Keratinocyte (primary cell): ENCODE results near the gene PER1. TPM values are rescaled to one million over a fixed set of nuclear protein-coding genes. Genes with fewer than 3 reads are reported as not detected.

Source experiments
- DNase-seq: peaks from one replicate; pipeline ENCODE4 v3.0.0-alpha.2; 2011; ENCODE audit warnings: low read depth, missing footprints, low spot score
- FAIRE-seq: peaks from 2 replicates; lab custom pipeline; 2011; peaks lifted over from hg19 to GRCh38; lab: Jason Lieb, UNC
- H2AFZ ChIP-seq: 2 replicates; pipeline ENCODE4 v1.6.0; 2012; ENCODE audit warnings: low read length, control low read depth, inconsistent platforms; ENCODE audit not compliant: control insufficient read depth
- H3K27ac ChIP-seq: 2 replicates; pipeline ENCODE4 v1.5.1; 2011; ENCODE audit warnings: low read length; ENCODE audit not compliant: control insufficient read depth, insufficient read depth
- H3K27me3 ChIP-seq: 3 replicates; pipeline ENCODE4 v1.6.0; 2011; ENCODE audit warnings: low read length; ENCODE audit not compliant: control insufficient read depth, insufficient read depth; ENCODE audit errors: extremely low read depth
- H3K36me3 ChIP-seq, 2 experiments: 2 replicates in 1 of 2; 3 replicates in 1 of 2; pipeline ENCODE4 v1.5.1; 2011; ENCODE audit warnings: low read length in 2 of 2, mild to moderate bottlenecking in 1 of 2; ENCODE audit not compliant: control insufficient read depth in 2 of 2, insufficient read depth in 2 of 2; ENCODE audit errors: extremely low read depth in 1 of 2
- H3K4me1 ChIP-seq: 3 replicates; pipeline ENCODE4 v1.5.1; 2011; ENCODE audit warnings: low read length; ENCODE audit not compliant: control insufficient read depth, insufficient read depth; ENCODE audit errors: extremely low read depth
- H3K4me2 ChIP-seq: 3 replicates; pipeline ENCODE4 v1.6.0; 2011; ENCODE audit warnings: low read depth, low read length; ENCODE audit not compliant: control insufficient read depth, insufficient read depth; ENCODE audit errors: extremely low read depth
- H3K4me3 ChIP-seq, 3 experiments: fragments of 200-600 bp in 1 of 3; sonication (generic) in 1 of 3; 2 replicates in 2 of 3; 3 replicates in 1 of 3; pipeline ENCODE4 v1.5.1; 2011 to 2016; ENCODE audit warnings: low read length in 3 of 3, mild to moderate bottlenecking in 3 of 3, control low read depth in 2 of 3, inconsistent platforms in 1 of 3, low read depth in 1 of 3, mixed read lengths in 1 of 3, mixed run types in 1 of 3, moderate library complexity in 1 of 3; ENCODE audit not compliant: control insufficient read depth in 2 of 3, insufficient read depth in 2 of 3; ENCODE audit errors: extremely low read depth in 1 of 3
- H3K79me2 ChIP-seq: 2 replicates; pipeline ENCODE4 v1.6.0; 2012; ENCODE audit warnings: low read length; ENCODE audit not compliant: control insufficient read depth, insufficient read depth
- H3K9ac ChIP-seq: 3 replicates; pipeline ENCODE4 v1.6.0; 2011; ENCODE audit warnings: low read length; ENCODE audit not compliant: control insufficient read depth, insufficient read depth; ENCODE audit errors: extremely low read depth
- H3K9me1 ChIP-seq: 3 replicates; pipeline ENCODE4 v1.6.0; 2011; ENCODE audit warnings: low read length; ENCODE audit not compliant: control insufficient read depth, insufficient read depth; ENCODE audit errors: extremely low read depth
- H3K9me3 ChIP-seq: 2 replicates; pipeline ENCODE4 v1.5.1; 2012; ENCODE audit warnings: low read depth, low read length; ENCODE audit not compliant: control insufficient read depth
- H4K20me1 ChIP-seq: 3 replicates; pipeline ENCODE4 v1.6.0; 2011; ENCODE audit warnings: low read length; ENCODE audit not compliant: control insufficient read depth, insufficient read depth; ENCODE audit errors: extremely low read depth
- EZH2 ChIP-seq: IDR thresholded peaks from one replicate; pipeline ENCODE4 v1.6.1; 2012; ENCODE audit warnings: inconsistent platforms, mild to moderate bottlenecking, low read length, moderate library complexity
- dilution Hi-C: fragments of 300-500 bp; cut with MboI; formaldehyde crosslinking; loops from one replicate; pipeline ENCODE4 v1.7.0; 2020; ENCODE audit warnings: low sequenced_read_pairs; ENCODE audit not compliant: extremely low pct_ligation_motif_present
- polyA plus RNA-seq, 5 experiments: library from polyadenylated mRNA; depleted of rRNA in 3 of 5; stranded (reverse) in 3 of 5; stranded (forward) in 1 of 5; unstranded in 1 of 5; fragments of >200 nt; gene quantifications; 1 replicate in 1 of 5; 2 replicates in 3 of 5; 3 replicates in 1 of 5; pipeline versions ENCODE4 v1.2.1 to v1.2.3, GENCODE V29; 2011 to 2012; ENCODE audit warnings: missing spikeins in 2 of 5, low read depth in 1 of 5, low replicate concordance in 1 of 5
- TF ChIP-seq, protein P1 (sequence below), 3 experiments: IDR thresholded peaks in 1 of 3; conservative IDR thresholded peaks in 1 of 3; optimal IDR thresholded peaks in 1 of 3; 2 replicates in 2 of 3; 3 replicates in 1 of 3; pipeline versions ENCODE3 to v1.5.1; 2011; ENCODE audit warnings: low read length in 3 of 3, mild to moderate bottlenecking in 3 of 3, moderate library complexity in 2 of 3, control low read depth in 1 of 3, inconsistent platforms in 1 of 3; ENCODE audit not compliant: insufficient read depth in 2 of 3; ENCODE audit errors: extremely low read depth in 1 of 3

The PER1 gene
- polyA plus RNA-seq, 1 donor (not counting 4 experiments of a cell fraction or from before 2014, with no cell fraction given): 15.1 TPM

DNA sequence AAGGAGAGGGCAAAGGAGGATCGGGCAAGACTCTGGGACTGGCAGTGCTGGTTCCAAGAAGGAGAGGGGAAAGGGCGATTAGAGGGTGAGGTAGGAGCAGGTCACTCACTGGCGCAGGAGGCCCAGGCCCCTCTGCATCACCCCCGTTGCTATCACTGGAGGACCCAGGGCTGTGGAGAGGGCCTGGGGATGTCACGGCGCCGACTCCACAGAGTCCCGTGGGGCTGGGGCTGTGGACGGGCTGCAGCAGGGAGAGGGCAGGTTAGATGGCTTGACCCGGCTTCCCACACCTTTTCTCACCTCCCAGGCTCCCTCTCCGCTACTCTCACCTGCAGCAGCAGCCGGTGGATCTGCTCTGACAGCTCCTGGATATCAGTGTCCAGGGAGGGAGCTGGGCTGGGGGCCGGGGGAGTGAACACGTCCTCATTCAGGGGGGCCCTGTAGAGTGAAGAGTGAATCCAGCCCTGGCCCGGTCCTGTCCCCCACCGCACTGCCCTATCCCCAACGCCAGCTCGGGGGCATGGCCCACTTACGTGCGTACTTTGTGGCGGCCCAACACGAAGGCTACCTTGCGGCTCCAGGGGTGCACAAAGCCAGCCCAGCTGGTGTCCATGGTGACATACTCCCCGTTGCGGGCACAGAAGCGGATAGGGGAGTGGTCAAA is 4.9 kb downstream of the PER1 start:
- DNase-seq: no peak
- H3K9ac ChIP-seq: no peak overlapping the region
- H3K4me3 ChIP-seq: no peak overlapping the region

DNA sequence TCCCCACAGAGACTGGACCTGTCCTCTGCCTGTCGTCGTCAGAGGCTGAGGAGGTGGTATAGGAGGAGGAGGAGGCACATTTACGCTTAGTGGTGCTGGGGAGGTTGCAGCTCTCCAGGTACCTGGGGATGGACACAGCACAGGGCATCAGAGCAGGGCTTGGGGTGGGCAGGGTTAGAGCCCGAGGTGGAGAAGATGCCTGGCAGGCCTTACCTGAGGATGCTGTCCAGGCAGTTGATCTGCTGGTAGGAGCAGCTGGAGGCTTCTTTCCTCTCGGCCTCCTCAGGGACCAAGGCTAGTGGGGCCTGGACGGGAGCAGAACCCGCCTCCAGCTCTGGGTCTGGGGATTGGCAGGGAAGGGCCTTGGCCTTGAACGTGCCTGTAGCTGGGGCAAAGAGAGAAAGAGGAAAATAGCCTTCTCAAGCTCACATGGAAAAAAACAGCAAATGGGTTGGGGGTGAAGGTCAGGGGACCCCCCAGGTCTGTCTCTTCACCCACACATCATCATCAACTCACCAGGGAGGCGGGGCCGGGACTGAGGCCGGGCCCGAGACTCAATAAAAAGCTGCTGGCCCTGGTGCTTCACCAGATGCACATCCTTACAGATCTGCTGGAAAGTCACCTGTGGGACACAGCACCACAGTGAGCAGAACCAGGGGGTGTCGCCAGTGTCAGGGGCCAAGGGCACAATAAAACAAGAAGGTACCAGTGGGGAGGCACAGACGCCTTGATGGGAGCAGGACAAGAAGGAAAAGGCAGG is 5.6 kb downstream of the PER1 start:
- dilution Hi-C loops: no loop called here
- no peak overlapping the region for H2AFZ ChIP-seq
- peaks cover 22% of the 10 kb centered on the region for H3K79me2 ChIP-seq
- DNase-seq: no peak
- peaks cover 66 to 75% of the 10 kb centered on the region in 2 experiments for H3K36me3 ChIP-seq
- H3K4me2 ChIP-seq: no peak overlapping the region
- TF ChIP-seq EZH2: no peak
- TF ChIP-seq, protein P1, sequence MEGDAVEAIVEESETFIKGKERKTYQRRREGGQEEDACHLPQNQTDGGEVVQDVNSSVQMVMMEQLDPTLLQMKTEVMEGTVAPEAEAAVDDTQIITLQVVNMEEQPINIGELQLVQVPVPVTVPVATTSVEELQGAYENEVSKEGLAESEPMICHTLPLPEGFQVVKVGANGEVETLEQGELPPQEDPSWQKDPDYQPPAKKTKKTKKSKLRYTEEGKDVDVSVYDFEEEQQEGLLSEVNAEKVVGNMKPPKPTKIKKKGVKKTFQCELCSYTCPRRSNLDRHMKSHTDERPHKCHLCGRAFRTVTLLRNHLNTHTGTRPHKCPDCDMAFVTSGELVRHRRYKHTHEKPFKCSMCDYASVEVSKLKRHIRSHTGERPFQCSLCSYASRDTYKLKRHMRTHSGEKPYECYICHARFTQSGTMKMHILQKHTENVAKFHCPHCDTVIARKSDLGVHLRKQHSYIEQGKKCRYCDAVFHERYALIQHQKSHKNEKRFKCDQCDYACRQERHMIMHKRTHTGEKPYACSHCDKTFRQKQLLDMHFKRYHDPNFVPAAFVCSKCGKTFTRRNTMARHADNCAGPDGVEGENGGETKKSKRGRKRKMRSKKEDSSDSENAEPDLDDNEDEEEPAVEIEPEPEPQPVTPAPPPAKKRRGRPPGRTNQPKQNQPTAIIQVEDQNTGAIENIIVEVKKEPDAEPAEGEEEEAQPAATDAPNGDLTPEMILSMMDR (optimal IDR thresholded peaks at IDR 0.05 in 1 of 3, IDR thresholded peaks at IDR 0.05 in 1 of 3, conservative IDR thresholded peaks at IDR 0.05 in 1 of 3; ENCODE audit: extremely low read depth in 1 of 3, insufficient read depth in 2 of 3, low read length in 3 of 3): no peak
- peaks cover 4% of the 10 kb centered on the region for H3K9me1 ChIP-seq
- no peak overlapping the region for H3K27ac ChIP-seq
- no peak for FAIRE-seq
- peaks cover 17% of the 10 kb centered on the region for H4K20me1 ChIP-seq
- no peak overlapping the region for H3K9ac ChIP-seq
- H3K9me3 ChIP-seq: no peaks in the 10 kb centered on the region
- no peaks in the 10 kb centered on the region for H3K27me3 ChIP-seq
- no peak overlapping the region for H3K4me3 ChIP-seq
- H3K4me1 ChIP-seq: peaks cover 9% of the 10 kb centered on the region

More for the DNA sequence above, 4.9 kb downstream of the PER1 start:
- Histone ChIP-seq H3K36me3 (peaks cover 63 to 72% of the 10 kb centered on the region in 2 experiments), H3K4me2 (no peak overlapping the region), H3K9me3 (no peaks in the 10 kb centered on the region), H3K4me1 (peaks cover 16% of the 10 kb centered on the region), H4K20me1 (peaks cover 17% of the 10 kb centered on the region), H3K79me2 (peaks cover 28% of the 10 kb centered on the region), H2AFZ (no peak overlapping the region), H3K27me3 (no peaks in the 10 kb centered on the region), H3K9me1 (peaks cover 4% of the 10 kb centered on the region), H3K27ac (no peak overlapping the region)
- dilution Hi-C loops: no loop called here
- TF ChIP-seq EZH2: no peak
- TF ChIP-seq, protein P1 (optimal IDR thresholded peaks at IDR 0.05 in 1 of 3, IDR thresholded peaks at IDR 0.05 in 1 of 3, conservative IDR thresholded peaks at IDR 0.05 in 1 of 3; ENCODE audit: extremely low read depth in 1 of 3, insufficient read depth in 2 of 3, low read length in 3 of 3): no peak
- no peak for FAIRE-seq
